ENCODE data around the gene CASP7.

DNA sequence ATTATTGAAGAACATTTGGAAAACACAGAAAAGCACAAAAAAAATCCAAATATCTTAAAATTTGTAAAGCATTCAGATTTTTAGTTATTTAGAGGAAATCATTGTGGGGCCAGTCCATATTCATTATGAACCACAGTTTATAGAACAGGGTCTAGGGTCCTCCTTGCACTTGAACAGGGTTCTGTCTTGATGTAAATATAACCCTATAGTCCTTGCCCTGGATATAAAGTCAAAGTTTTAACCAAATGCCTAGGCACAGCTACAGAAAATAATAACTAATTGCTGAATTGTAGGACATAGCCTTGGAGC, 25.6 kb downstream of the CASP7 start:
- TF ChIP-seq EGR1 (IDR thresholded peaks at IDR 0.05; ENCODE audit: borderline replicate concordance in 1 of 2, low read depth in 2 of 2, low read length in 2 of 2) (no peak), EP300 (IDR thresholded peaks at IDR 0.05; ENCODE audit: borderline replicate concordance in 1 of 2, control insufficient read depth in 1 of 2, low read depth in 2 of 2, low read length in 2 of 2) (no peak), SPI1 (IDR thresholded peaks at IDR 0.05; ENCODE audit: borderline replicate concordance, insufficient read depth, low read depth, low read length) (no peak), JUND (IDR thresholded peaks at IDR 0.05; ENCODE audit: low read depth, low read length) (no peak), CEBPB (IDR thresholded peaks at IDR 0.05; ENCODE audit: borderline replicate concordance in 1 of 2, low read depth in 2 of 2, low read length in 2 of 2) (no peak)
- TF ChIP-seq, protein P1, sequence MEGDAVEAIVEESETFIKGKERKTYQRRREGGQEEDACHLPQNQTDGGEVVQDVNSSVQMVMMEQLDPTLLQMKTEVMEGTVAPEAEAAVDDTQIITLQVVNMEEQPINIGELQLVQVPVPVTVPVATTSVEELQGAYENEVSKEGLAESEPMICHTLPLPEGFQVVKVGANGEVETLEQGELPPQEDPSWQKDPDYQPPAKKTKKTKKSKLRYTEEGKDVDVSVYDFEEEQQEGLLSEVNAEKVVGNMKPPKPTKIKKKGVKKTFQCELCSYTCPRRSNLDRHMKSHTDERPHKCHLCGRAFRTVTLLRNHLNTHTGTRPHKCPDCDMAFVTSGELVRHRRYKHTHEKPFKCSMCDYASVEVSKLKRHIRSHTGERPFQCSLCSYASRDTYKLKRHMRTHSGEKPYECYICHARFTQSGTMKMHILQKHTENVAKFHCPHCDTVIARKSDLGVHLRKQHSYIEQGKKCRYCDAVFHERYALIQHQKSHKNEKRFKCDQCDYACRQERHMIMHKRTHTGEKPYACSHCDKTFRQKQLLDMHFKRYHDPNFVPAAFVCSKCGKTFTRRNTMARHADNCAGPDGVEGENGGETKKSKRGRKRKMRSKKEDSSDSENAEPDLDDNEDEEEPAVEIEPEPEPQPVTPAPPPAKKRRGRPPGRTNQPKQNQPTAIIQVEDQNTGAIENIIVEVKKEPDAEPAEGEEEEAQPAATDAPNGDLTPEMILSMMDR (IDR thresholded peaks at IDR 0.05 in 2 of 3, conservative IDR thresholded peaks at IDR 0.05 in 1 of 3; ENCODE audit: control insufficient read depth in 2 of 3, extremely low read depth in 1 of 3, insufficient read depth in 1 of 3, low read depth in 3 of 3, low read length in 3 of 3) = no peak
